H9 (cell line): ENCODE results near the gene USP21. TPM values are rescaled to one million over a fixed set of nuclear protein-coding genes. Genes with fewer than 3 reads are reported as not detected.

Experiments used
- DNase-seq: peaks from one replicate; pipeline ENCODE4 v3.0.0-alpha.2; 2017
- H2AFZ ChIP-seq: one replicate; pipeline ENCODE4 v1.6.1; 2013; ENCODE audit warnings: mild to moderate bottlenecking, low read length, control low read depth, moderate library complexity
- H2AK5ac ChIP-seq: 2 replicates; pipeline ENCODE4 v1.6.1; 2013; ENCODE audit warnings: low read length, control low read depth, mixed read lengths; ENCODE audit not compliant: insufficient read length
- H2BK120ac ChIP-seq: one replicate; pipeline ENCODE4 v1.6.1; 2013; ENCODE audit warnings: low read depth, mild to moderate bottlenecking, low read length, control low read depth, inconsistent platforms; ENCODE audit not compliant: poor library complexity, severe bottlenecking
- H2BK12ac ChIP-seq: 2 replicates; pipeline ENCODE4 v1.6.1; 2013; ENCODE audit warnings: low read length, control low read depth, mixed read lengths, low read depth; ENCODE audit not compliant: insufficient read length
- H2BK15ac ChIP-seq: 2 replicates; pipeline ENCODE4 v1.6.1; 2013; ENCODE audit warnings: low read depth, low read length, control low read depth
- H2BK20ac ChIP-seq: one replicate; pipeline ENCODE4 v1.6.1; 2013; ENCODE audit warnings: low read depth, mild to moderate bottlenecking, low read length, control low read depth, inconsistent platforms; ENCODE audit not compliant: poor library complexity, severe bottlenecking
- H2BK5ac ChIP-seq: 2 replicates; pipeline ENCODE4 v1.6.1; 2013; ENCODE audit warnings: low read length, control low read depth, mixed read lengths; ENCODE audit not compliant: insufficient read length
- H3K14ac ChIP-seq: 2 replicates; pipeline ENCODE4 v1.6.1; 2013; ENCODE audit warnings: low read length, control low read depth; ENCODE audit not compliant: insufficient read depth
- H3K18ac ChIP-seq: 2 replicates; pipeline ENCODE4 v1.6.1; 2013; ENCODE audit warnings: low read depth, mild to moderate bottlenecking, mixed read lengths, low read length, control low read depth; ENCODE audit not compliant: insufficient read length
- H3K23ac ChIP-seq: 2 replicates; pipeline ENCODE4 v1.6.1; 2013; ENCODE audit warnings: low read length, control low read depth, mixed read lengths, low read depth; ENCODE audit not compliant: insufficient read length
- H3K23me2 ChIP-seq: 2 replicates; pipeline ENCODE4 v1.6.1; 2013; ENCODE audit warnings: low read depth, mild to moderate bottlenecking, mixed read lengths, low read length, control low read depth; ENCODE audit not compliant: insufficient read length, poor library complexity, severe bottlenecking
- H3K27ac ChIP-seq: 2 replicates; pipeline ENCODE4 v1.5.1; 2013; ENCODE audit warnings: low read length, control low read depth, mixed read lengths, low read depth; ENCODE audit not compliant: insufficient read length
- H3K27me3 ChIP-seq: 2 replicates; pipeline ENCODE4 v1.6.1; 2013; ENCODE audit warnings: low read length, control low read depth, inconsistent platforms; ENCODE audit not compliant: insufficient read depth
- H3K4ac ChIP-seq: 2 replicates; pipeline ENCODE4 v1.6.1; 2013; ENCODE audit warnings: low read depth, mild to moderate bottlenecking, control low read depth, inconsistent platforms, low read length, moderate library complexity
- H3K4me1 ChIP-seq: 2 replicates; pipeline ENCODE4 v1.6.1; 2013; ENCODE audit warnings: low read length, control low read depth, inconsistent platforms; ENCODE audit not compliant: insufficient read depth
- H3K4me2 ChIP-seq: 2 replicates; pipeline ENCODE4 v1.6.1; 2013; ENCODE audit warnings: low read length, control low read depth, mixed read lengths; ENCODE audit not compliant: insufficient read length, insufficient read depth
- H3K56ac ChIP-seq: 2 replicates; pipeline ENCODE4 v1.6.1; 2013; ENCODE audit warnings: low read depth, mild to moderate bottlenecking, mixed read lengths, low read length, control low read depth; ENCODE audit not compliant: insufficient read length
- H3K79me1 ChIP-seq: 2 replicates; pipeline ENCODE4 v1.6.1; 2013; ENCODE audit warnings: low read depth, mild to moderate bottlenecking, moderate library complexity, low read length, control low read depth, inconsistent platforms; ENCODE audit not compliant: insufficient read depth, poor library complexity, severe bottlenecking
- H3K79me2 ChIP-seq: 2 replicates; pipeline ENCODE4 v1.6.1; 2013; ENCODE audit warnings: low read length, control low read depth, inconsistent platforms; ENCODE audit not compliant: insufficient read depth
- H3K9ac ChIP-seq: 2 replicates; pipeline ENCODE4 v1.6.1; 2013; ENCODE audit warnings: low read length, control low read depth, mixed read lengths; ENCODE audit not compliant: insufficient read length; ENCODE audit errors: extremely low read depth
- H3K9me3 ChIP-seq: one replicate; pipeline ENCODE4 v1.6.1; 2013; ENCODE audit warnings: low read depth, low read length, inconsistent platforms; ENCODE audit not compliant: control insufficient read depth
- H3T11ph ChIP-seq: one replicate; pipeline ENCODE4 v1.6.1; 2013; ENCODE audit warnings: mild to moderate bottlenecking, low read length, control low read depth, inconsistent platforms
- H4K20me1 ChIP-seq: one replicate; pipeline ENCODE4 v1.6.1; 2013; ENCODE audit not compliant: control insufficient read depth, insufficient read length, insufficient read depth
- H4K5ac ChIP-seq: 2 replicates; pipeline ENCODE4 v1.6.1; 2013; ENCODE audit warnings: low read depth, mild to moderate bottlenecking, mixed read lengths, low read length, control low read depth; ENCODE audit not compliant: insufficient read length
- H4K8ac ChIP-seq: replicated peaks from 2 replicates; pipeline ENCODE4 v1.6.1; 2013; ENCODE audit warnings: low read length, control low read depth, mixed read lengths, low read depth; ENCODE audit not compliant: insufficient read length
- H4K91ac ChIP-seq: 2 replicates; pipeline ENCODE4 v1.6.1; 2013; ENCODE audit warnings: low read depth, mild to moderate bottlenecking, moderate library complexity, mixed read lengths, low read length, control low read depth; ENCODE audit not compliant: insufficient read length
- H3K27ac Mint-ChIP-seq, 3 experiments: 2 replicates in 2 of 3; 3 replicates in 1 of 3; pipeline ENCODE4 v1.8.0; 2020 to 2021; ENCODE audit warnings: mixed read lengths in 3 of 3, mild to moderate bottlenecking in 1 of 3, moderate library complexity in 1 of 3
- H3K27me3 Mint-ChIP-seq: 2 replicates; pipeline ENCODE4 v1.8.0; 2021; ENCODE audit warnings: low read depth, mild to moderate bottlenecking, moderate library complexity, mixed read lengths
- H3K36me3 Mint-ChIP-seq, 3 experiments: 2 replicates in 2 of 3; 3 replicates in 1 of 3; pipeline ENCODE4 v1.8.0; 2020 to 2021; ENCODE audit warnings: low read depth in 3 of 3, mixed read lengths in 3 of 3; ENCODE audit not compliant: insufficient read depth in 1 of 3
- H3K4me1 Mint-ChIP-seq, 2 experiments: 2 replicates each; pipeline ENCODE4 v1.8.0; 2020; ENCODE audit warnings: mixed read lengths in 2 of 2
- H3K4me3 Mint-ChIP-seq, 2 experiments: 2 replicates in 1 of 2; 3 replicates in 1 of 2; pipeline ENCODE4 v1.8.0; 2020 to 2021; ENCODE audit warnings: mild to moderate bottlenecking in 2 of 2, mixed read lengths in 2 of 2, moderate library complexity in 1 of 2
- H3K9me3 Mint-ChIP-seq, 2 experiments: 2 replicates in 1 of 2; 3 replicates in 1 of 2; pipeline ENCODE4 v1.8.0; 2020; ENCODE audit warnings: mild to moderate bottlenecking in 2 of 2, mixed read lengths in 2 of 2, moderate library complexity in 1 of 2
- WGBS: extraction: QIAGEN DNeasy Blood & Tissue Kit; methylation state at CpG from one replicate; pipeline ENCODE4 v1.1.7; 2013; ENCODE audit warnings: missing lambda C conversion rate, low lambda C conversion rate, mixed read lengths; ENCODE audit not compliant: insufficient read length; ENCODE audit errors: extremely low coverage; 5-methylcytosine and 5-hydroxymethylcytosine counted together
- total RNA-seq: library from RNA; stranded (reverse); gene quantifications from 2 replicates; pipeline ENCODE4 v1.2.1, GENCODE V29; 2021
- TF ChIP-seq, protein P1 (sequence below): fragments of 200-600 bp; sonication (generic); conservative IDR thresholded peaks from 3 replicates; pipeline ENCODE4 v1.8.0; 2021; ENCODE audit warnings: antibody characterized with exemption, mild to moderate bottlenecking

USP21 gene
- total RNA-seq, 1 experiment from 2014 or later: 17.9 TPM

DNA sequence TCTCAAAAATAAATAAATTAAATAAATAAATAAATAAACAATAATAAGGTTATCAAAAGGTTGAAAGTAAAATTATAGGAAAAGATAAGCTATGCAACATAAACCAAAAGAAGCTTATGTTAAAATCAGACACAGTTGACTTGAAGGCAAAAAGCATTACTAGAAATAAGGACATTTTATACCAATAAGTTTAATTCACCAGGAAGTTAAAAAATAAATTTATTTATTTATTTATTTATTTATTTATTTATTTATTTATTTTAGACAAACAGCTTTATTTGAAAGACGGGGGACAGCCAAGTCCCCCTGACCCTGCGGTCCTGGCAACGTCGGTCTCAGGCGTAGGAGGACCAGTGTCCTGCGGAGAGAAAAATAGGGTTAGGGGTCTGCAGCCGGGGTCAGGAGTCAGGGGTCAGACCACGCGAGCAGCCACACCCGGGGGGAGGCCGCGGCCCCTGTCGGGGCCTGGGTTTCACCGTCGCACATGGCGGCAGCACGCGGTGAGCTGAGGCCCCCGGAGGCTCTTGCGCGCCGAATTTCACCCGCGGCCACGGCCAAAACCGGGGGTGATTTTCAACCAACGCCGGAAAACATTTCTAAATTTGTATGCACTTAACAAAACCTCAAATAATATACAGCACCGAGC is 18.4 kb upstream of the USP21 start:
- no peaks in the 10 kb centered on the region for H3K23me2 ChIP-seq

More for the DNA sequence above, 18.4 kb upstream of the USP21 start:
- no peak overlapping the region for H3K14ac ChIP-seq
- no peak overlapping the region for H3K9ac ChIP-seq
- H3T11ph ChIP-seq: no peak overlapping the region
- Mint-ChIP-seq H3K4me3 (no peak overlapping the region), H3K27ac (no peak overlapping the region), H3K36me3 (no peaks in the 10 kb centered on the region), H3K9me3 (no peaks in the 10 kb centered on the region), H3K4me1 (no peaks in the 10 kb centered on the region), H3K27me3 (no peaks in the 10 kb centered on the region)
- no peak overlapping the region for H3K4me2 ChIP-seq
- no peak overlapping the region for H2BK120ac ChIP-seq
- no peak overlapping the region for H4K8ac ChIP-seq
- H3K79me1 ChIP-seq: no peaks in the 10 kb centered on the region
- H3K27me3 ChIP-seq: no peaks in the 10 kb centered on the region
- H2AK5ac ChIP-seq: no peak overlapping the region
- H4K91ac ChIP-seq: no peak overlapping the region
- no peak overlapping the region for H2BK12ac ChIP-seq
- no peak overlapping the region for H3K4ac ChIP-seq
- H2BK20ac ChIP-seq: no peak overlapping the region
- no CpG with 5 or more reads among the region's 29 CpGs for WGBS
- H3K27ac ChIP-seq: no peak overlapping the region
- no peaks in the 10 kb centered on the region for H4K20me1 ChIP-seq
- no peaks in the 10 kb centered on the region for H3K9me3 ChIP-seq
- TF ChIP-seq, protein P1, sequence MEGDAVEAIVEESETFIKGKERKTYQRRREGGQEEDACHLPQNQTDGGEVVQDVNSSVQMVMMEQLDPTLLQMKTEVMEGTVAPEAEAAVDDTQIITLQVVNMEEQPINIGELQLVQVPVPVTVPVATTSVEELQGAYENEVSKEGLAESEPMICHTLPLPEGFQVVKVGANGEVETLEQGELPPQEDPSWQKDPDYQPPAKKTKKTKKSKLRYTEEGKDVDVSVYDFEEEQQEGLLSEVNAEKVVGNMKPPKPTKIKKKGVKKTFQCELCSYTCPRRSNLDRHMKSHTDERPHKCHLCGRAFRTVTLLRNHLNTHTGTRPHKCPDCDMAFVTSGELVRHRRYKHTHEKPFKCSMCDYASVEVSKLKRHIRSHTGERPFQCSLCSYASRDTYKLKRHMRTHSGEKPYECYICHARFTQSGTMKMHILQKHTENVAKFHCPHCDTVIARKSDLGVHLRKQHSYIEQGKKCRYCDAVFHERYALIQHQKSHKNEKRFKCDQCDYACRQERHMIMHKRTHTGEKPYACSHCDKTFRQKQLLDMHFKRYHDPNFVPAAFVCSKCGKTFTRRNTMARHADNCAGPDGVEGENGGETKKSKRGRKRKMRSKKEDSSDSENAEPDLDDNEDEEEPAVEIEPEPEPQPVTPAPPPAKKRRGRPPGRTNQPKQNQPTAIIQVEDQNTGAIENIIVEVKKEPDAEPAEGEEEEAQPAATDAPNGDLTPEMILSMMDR: no peak
- no peak overlapping the region for H2BK5ac ChIP-seq
- no peak overlapping the region for H3K23ac ChIP-seq
- H2BK15ac ChIP-seq: no peak overlapping the region
- no peaks in the 10 kb centered on the region for H3K79me2 ChIP-seq
- no peak overlapping the region for H4K5ac ChIP-seq
- DNase-seq: no peak
- no peaks in the 10 kb centered on the region for H3K4me1 ChIP-seq
- H3K18ac ChIP-seq: no peak overlapping the region
- no peak overlapping the region for H2AFZ ChIP-seq
- no peak overlapping the region for H3K56ac ChIP-seq
